Fibroblast of peridontal ligament (primary cell): ENCODE results near the gene ITGAX.

Source experiments
- DNase-seq: peaks from one replicate; pipeline ENCODE4 v3.0.0-alpha.2; 2010; ENCODE audit errors: extremely low read depth

ITGAX gene

DNA sequence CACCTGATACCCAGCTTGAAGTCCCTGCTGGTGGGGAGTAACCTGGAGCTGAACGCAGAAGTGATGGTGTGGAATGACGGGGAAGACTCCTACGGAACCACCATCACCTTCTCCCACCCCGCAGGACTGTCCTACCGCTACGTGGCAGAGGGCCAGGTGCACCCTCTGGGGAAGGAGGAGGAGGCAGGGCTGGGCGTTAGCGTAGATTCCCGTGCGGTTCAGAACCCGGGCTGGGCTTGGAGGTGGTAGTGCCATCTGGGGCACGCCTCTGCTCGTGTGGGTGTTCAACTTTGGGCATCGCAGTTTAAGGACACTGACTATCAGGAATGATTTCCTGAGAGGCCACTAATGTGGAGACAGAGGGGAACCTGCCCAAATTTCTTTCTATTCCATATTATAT lies 18.3 kb downstream of the ITGAX start:
- DNase-seq = no peak

DNA sequence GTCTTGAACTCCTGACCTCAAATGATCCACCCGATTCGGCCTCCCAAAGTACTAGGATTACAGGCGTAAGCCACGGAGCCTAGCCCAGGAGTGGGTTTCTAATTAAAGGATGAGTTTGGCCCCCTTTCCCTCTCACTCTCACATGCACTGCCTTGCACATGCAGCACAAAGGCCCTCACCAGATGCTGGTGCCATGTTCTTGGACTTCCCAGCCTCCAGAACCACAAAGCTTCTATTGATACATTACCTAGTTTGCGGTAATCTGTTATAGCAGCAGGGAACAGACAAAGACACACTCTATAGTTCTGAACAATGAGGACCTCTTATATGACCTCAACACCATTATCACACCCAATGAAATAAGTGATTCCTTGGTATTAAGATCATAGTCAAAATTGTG lies 20.3 kb downstream of the ITGAX start:
- no peak for DNase-seq

DNA sequence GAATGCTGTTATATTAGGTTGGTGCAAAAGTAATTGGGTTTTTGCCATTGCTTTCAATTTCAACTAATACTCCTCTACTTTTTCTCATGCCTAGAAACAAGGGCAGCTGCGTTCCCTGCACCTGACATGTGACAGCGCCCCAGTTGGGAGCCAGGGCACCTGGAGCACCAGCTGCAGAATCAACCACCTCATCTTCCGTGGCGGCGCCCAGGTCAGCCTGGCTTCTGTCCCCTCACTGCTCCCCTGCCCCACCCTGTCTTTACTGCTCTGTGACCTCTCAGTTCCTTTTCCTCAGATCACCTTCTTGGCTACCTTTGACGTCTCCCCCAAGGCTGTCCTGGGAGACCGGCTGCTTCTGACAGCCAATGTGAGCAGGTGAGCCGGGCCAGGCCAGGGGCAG lies 21.7 kb downstream of the ITGAX start:
- no peak for DNase-seq

DNA sequence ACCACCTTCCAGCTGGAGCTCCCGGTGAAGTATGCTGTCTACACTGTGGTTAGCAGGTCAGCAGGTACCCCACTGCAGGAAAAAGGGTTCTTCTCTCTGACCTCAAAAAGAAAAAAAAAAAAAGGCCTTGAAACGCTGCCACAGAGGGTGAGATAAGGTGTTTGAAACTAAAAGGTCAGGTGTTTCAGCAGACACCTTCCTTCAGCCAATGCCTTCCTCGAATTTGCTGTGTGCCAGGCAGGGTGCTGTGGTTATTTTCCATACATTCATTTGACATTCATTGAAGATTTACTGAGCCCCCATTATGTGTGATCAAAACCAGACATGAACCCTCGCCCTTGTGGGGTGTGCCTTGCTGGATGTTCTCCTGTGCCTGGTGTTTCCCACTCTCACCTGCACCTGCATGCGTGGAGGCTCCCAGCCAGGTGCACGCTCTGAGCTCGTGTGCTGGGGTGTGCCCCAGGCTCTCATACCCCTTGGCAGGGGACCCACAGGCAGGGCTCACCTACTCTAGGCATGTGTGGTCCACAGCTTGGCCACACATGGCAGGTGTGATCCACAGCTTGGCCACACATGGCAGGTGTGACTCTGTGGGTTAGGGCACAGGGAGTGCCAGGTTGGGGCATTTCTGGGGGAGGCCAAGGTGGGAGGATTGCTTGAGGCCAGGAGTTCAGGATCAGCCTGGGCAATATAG lies 22.4 kb downstream of the ITGAX start:
- no peak for DNase-seq

DNA sequence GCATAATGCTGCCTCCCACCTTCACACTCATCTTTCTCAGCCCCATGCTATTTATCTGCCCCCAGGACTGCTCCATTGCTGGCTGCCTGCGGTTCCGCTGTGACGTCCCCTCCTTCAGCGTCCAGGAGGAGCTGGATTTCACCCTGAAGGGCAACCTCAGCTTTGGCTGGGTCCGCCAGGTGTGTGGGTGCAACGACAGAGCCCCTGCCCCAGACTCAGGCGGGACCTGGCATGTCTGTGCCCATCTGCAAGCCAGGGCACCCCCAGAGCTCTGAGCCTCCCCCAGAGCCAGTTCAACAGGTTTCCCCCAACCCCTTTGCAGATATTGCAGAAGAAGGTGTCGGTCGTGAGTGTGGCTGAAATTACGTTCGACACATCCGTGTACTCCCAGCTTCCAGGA lies 25.2 kb downstream of the ITGAX start:
- no peak for DNase-seq

DNA sequence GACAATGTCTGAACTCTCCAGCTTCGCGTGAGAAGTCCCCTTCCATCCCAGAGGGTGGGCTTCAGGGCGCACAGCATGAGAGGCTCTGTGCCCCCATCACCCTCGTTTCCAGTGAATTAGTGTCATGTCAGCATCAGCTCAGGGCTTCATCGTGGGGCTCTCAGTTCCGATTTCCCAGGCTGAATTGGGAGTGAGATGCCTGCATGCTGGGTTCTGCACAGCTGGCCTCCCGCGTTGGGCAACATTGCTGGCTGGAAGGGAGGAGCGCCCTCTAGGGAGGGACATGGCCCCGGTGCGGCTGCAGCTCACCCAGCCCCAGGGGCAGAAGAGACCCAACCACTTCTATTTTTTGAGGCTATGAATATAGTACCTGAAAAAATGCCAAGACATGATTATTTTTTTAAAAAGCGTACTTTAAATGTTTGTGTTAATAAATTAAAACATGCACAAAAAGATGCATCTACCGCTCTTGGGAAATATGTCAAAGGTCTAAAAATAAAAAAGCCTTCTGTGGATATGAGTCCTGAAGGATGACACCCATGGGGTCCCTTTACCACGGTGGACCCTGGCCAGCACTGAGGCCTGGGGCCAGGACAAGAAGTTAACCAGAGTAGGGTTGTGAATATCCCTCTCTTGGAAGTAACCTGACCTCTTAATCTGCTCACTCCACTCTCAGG lies 27.6 kb downstream of the ITGAX start:
- DNase-seq = peak; percentile 15

DNA sequence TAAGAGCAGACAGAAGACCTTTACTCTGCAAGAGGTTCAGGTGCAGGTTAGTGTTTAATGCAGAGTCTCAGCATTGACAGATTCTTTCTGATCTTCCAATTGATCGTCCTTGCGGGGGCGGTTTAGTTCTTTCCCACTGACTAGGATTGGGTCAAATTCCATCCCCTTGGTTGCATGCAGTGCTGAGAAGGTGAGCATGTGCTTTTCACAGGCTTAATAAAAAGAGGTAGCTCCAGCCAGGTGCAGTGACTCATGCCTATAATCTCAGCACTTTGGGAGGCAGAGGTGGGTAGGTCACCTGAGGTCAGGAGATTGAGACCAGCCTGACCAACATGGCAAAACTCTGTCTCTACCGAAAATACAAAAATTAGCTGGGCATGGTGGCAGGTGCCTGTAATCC lies 30.7 kb downstream of the ITGAX start:
- no peak for DNase-seq

DNA sequence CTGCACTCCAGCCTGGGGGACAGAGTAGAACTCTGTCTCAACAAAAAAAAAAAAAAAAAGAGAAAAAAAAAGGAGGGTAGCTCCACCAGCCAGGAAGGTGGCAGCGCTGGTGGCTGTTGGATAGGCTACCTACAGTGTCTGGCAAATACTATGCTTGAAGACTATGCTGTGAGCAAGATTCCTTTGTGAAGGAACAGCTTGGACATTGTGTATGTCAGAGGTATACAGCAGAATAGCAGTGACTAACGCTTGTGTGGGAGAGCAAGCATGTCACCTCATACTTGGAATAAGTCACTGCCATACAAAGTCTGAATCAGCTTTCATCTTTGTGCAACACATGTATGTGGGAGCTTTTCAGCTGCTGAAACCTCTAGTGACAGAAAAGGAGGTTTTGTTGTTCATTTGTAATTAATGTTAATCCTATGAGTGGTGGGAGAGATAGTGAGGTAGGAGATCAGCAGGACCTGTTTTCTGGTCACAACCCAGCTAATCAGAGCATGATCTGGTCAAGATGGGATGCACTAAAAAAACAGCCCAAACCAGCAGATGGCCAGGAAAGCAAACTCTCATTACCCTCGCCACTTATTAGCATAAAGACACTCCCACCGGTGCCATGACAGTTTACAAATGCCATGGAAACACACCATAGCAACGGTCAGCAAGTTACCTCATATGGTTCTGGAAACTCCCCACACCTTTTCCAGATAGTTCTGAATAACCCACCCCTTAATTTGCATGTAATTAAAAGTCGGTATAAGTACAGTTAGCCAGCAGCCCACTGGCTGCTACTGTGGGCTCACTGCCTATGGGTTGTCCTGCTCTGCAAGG lies 31.4 kb downstream of the ITGAX start:
- DNase-seq = no peak

DNA sequence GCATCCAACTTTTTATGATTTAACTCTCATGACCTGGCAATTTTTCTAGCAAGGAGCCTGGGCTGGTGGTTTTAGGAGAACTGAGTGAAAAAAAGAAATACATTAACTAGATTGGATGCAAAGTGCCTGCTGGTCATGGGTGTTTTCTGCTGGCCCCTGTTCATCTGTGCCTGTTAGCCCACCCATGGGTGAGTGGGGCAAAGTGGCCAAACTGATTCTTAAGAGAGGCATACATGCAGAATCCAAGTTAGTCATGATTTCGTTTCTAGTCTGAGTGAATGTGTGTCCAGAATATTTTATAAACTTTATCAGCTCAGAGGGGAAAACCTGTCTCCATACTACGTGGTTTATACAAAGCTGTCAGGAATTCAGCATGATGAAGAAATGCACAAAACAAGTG lies 33.6 kb downstream of the ITGAX start:
- DNase-seq = no peak

DNA sequence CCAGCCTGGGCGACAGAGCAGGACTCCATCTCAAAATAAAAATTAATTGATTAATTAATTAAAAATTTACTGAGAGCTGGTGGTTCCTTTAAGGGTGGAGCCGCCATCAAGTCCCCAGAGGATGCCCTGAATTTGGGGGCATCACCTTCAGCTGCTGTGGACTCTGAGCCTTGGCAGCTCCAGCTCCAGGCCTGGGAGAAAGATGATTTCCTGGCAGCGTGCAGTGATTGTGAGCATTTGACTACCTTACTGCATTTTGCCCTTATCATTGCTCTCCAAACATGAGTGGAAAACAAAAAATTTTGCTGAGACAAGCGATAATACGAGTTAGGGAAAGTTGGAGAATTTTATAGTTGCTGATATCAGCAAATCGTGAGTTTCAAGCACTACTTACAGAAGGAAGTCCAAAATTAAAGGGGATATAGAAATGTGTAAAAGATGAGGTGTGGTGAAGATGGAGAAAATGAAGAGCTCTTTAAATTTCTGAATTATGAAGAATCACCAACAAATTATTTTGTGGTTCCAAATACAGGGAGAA lies 35.6 kb downstream of the ITGAX start:
- no peak for DNase-seq

DNA sequence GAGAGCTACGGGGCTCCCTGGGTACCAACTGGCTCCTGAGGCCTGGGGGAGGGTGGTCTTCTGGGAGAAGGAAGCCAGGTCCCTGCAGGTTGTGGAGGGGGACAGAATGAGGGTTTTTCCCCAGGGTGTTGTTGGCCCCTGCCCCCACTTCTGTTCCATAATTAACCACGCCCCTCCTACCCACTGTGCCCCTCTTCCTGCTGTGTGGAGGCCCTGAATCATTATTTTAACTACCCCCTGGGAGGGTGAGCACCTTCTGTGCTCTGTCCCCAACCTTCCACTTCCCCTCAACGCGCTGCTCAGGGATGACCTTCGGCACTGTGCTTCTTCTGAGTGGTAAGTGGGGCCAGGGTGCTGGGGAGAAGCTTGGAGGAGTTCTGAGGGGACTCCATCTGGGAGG lies 38.1 kb downstream of the ITGAX start, which contains the start of gene ITGAD:
ITGAD (plus strand) TSS at position 280 of the 400 bp plus-strand sequence; CDS start at position 306, 26 bp downstream.
- no peak for DNase-seq

DNA sequence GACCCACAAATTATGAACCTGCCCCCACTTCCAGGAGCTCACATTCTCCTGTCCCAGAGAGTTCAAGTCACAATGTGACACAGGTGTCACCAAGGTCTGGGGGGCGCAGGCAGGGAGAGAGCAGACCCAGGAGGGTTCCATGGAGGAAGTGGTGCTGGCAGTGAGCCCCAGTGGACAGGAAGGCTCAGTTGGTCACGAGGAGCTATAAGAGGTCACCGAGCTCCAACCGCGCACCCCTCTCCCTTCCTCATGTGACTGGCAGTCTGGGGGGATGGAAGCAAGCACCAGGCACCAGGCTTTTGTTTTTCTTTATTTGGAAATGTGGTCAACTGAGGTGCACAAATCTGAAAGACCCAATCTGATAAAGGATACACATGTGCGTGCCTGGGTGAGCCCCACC lies 40.7 kb downstream of the ITGAX start:
- DNase-seq = no peak

DNA sequence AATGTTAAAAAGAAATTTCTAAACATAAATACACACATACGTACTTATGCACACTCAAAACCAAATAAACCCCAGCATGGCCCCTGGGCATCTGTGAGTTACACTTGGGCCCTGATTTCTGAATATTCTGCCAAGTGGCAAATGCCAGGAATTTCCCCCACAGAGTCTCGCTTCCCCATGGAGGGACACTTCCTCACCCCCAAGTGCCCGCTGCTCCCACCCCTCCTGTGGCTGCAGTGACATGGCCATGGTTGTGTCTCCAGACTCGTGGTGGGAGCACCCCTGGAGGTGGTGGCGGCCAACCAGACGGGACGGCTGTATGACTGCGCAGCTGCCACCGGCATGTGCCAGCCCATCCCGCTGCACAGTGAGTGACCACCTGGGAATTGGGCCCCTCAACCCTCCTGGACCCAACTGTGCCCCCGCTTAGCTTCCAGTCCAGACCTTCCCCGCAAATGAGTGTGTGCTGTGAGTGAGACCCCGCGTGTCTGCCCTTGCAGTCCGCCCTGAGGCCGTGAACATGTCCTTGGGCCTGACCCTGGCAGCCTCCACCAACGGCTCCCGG lies 42.2 kb downstream of the ITGAX start:
- no peak for DNase-seq

DNA sequence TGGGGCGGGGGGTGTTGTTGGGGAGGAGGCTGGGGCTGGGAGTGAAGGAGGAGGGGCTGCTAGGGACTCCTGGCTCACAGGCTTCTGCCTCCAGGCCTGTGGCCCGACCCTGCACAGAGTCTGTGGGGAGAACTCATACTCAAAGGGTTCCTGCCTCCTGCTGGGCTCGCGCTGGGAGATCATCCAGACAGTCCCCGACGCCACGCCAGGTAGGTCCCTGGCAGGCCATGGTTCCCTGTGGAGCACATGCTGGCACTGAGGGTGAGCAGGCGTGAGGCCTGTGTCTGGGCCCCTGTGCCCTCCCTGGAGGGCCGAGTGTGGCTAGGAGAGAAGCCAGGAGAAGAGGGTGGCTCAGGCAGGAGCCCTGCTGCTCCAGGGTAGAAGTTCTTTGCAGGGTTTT lies 42.7 kb downstream of the ITGAX start:
- no peak for DNase-seq

DNA sequence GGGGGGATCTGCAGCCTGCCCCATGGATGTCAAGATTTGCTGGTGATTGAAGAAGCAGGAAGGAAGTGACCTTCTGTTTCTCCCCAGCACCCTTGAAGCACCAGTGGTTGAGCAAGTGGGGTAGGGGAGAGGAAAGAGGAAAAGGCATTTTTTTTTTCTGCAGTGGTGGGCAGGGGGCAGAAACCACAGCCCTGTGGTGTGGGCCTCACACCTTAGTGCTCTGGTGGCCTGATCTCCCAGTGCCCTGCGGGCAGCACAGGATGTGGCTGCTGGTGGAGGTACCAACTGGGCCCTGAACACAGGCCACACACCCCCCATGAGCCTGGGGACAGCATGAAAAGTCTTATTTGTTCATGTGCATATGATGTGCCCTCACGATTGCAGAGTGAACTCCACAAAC lies 45.2 kb downstream of the ITGAX start:
- DNase-seq = no peak

DNA sequence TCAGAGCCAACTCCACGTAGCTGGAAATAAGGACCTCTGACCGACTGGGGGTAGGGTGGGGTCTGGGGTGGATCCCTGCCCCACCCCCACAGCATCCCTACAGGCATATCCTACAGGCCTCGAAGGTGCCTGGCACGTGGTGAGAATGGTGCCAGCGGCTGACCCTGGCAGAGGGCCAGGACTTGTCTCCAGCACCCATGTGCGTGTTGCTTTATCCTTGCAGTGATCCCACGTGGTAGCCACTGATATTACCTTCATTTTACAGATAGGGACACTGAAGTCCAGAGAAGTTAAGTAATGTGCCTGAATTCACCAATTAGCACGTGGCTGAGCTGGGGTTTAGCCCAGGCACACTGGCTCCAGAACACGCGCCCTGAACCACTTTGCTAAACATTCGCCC lies 46.5 kb downstream of the ITGAX start:
- no peak for DNase-seq

DNA sequence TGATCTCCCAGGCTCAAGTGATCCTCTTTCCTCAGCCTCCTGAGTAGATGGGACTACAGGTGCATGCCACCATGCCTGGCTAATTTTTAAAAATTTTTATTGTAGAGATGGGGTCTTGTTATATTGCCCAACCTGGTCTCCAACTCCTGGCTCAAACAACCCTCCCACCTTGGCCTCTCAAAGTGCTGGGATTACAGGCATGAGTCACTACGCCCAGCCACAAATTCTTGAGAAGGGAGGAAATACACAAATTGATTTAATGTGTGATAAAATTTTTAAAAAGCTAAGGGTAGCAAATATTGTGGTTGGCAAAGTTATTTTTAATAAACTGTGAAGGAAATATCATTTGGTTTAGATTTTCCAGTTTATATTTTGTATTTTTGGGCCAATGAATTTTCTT lies 47.7 kb downstream of the ITGAX start:
- no peak for DNase-seq

DNA sequence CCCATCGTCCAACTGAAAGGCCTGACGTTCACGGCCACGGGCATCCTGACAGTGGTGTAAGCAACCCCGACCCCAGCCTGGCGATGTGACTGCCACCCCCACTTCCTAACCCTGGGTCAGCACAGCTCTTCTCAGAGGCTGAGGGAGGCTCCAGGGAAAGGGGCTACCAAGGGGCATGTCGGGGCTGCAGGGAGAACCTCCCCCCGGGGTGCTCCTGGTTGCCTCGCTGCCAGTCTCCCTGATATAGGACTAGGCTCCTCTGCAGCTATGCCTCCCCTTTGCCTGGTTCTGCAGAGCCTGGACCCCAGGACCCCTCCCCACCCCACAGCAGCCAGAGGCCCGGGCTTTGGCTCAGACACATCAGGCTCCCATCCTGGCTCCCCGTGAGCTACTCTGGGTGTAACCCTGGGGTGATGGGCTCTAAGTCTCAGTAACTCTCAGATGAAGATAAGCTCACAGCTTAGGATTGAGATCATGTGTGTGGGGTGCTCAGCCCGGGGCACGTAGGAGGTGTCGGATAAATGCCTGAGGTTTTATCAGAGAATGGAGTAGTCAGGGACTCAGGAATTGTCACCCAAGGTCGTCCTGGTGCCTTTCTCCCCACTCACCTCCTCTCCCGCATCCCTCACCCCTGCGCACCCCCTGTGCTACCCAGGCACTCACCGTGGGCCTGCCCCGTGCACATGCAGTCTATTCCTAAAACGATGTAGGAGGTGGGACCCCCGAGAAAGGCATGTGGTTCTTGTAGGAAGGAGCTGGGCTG lies 48.8 kb downstream of the ITGAX start:
- DNase-seq = no peak

DNA sequence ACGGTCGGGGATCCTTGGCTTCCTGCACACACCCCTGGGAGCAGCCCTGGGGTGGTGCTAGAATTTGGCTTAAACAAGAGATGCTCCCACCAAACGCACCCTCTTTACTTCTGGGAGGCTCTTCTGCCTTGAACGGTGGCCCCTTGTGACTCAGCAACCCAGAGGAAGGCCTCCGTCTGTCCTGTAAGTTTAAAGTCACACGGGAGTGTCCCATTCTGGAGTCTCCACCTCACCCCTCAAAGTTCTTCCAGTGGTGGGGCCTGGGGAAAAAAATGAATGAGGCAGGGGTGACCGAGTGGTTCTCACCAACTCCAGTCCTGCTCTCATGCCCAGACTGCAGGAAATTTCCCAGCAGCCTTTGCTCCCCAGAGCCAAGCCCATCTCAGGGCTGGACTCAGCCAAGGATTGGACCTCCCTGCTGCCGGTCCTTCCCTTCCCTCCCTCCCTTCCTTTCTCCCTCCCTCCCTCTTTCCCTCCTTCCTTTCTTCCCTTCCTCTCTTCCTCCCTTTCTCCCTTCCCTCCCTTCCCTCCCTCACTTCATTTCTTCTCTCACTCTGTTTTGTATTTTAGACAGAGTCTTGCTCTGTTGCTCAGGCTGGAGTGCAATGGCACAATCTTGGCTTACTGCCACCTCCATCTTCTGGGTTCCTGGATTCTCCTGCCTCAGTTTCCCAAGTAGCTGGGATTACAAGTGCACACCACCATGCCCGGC lies 49.5 kb downstream of the ITGAX start:
- DNase-seq = no peak

DNA sequence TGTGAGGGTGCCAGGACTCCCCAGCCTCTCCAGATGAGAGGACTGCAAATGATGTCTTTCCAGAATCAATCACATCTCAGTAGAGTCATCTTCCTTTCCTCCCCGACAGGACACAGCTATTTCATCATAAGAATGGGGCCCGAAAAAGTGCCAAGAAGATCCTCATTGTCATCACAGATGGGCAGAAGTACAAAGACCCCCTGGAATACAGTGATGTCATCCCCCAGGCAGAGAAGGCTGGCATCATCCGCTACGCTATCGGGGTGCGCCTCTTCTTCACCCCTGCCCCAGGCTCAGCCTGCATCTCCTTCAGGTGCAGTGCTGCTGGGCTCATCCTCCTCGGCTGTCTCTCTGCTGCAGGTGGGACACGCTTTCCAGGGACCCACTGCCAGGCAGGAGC lies 52.4 kb downstream of the ITGAX start:
- DNase-seq = no peak

DNA sequence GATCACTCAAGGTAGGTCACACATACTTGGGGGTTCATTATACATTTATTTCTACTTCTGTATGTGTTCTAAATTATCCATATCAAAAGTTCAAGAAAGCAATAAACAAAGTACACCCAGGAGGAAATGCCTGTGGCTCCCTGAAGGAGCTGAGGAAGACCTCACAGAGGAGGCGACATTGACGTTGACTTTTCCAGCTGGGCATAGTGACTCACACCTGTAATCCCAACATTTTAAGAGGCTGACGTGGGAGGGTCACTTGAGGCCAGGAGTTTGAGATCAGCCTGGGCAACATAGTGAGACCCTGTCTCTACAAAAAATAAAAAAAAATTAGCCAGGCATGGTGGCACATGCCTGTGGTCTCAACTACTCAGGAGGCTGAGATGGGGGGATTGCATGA lies 54.5 kb downstream of the ITGAX start:
- DNase-seq = no peak
